ENCODE measurements around the gene CAPG. TPM values are rescaled to one million over a fixed set of nuclear protein-coding genes. Genes with fewer than 3 reads are reported as not detected.

CAPG gene
- total RNA-seq, 6 experiments from 2014 or later, result 10.7 to 49.6 (median 13.6) TPM

GRCh38 chr2:85394976-85395375, 15.2 kb downstream of the CAPG start:
- no peak overlapping the region for H3K27ac Mint-ChIP-seq
- H3K4me3 Mint-ChIP-seq, result no peak overlapping the region
- DNase-seq, result no peak
- peaks cover 21% of the 10 kb centered on the region for H3K4me1 Mint-ChIP-seq (ENCODE audit: low read depth)
- no peaks in the 10 kb centered on the region; the same call in 1 of the 2 replicates for H3K27me3 Mint-ChIP-seq (ENCODE audit: insufficient read depth)
- H3K36me3 Mint-ChIP-seq (ENCODE audit: low read depth), result no peaks in the 10 kb centered on the region
- H3K9me3 Mint-ChIP-seq, result no peaks in the 10 kb centered on the region
- no peak for TF ChIP-seq CTCF (IDR thresholded peaks at IDR 0.05)

GRCh38 chr2:85394261-85394681, 15.9 kb downstream of the CAPG start:
- Mint-ChIP-seq H3K27me3 (ENCODE audit: insufficient read depth) (no peaks in the 10 kb centered on the region; the same call in 1 of the 2 replicates), H3K4me3 (no peak overlapping the region), H3K36me3 (ENCODE audit: low read depth) (no peaks in the 10 kb centered on the region), H3K27ac (peak overlapping the region; percentile 12; the same call in 1 of the 2 replicates), H3K4me1 (ENCODE audit: low read depth) (peaks cover 21% of the 10 kb centered on the region), H3K9me3 (no peaks in the 10 kb centered on the region)
- no peak for TF ChIP-seq CTCF (IDR thresholded peaks at IDR 0.05)
- no peak for DNase-seq

GRCh38 chr2:85393836-85394235, 16.3 kb downstream of the CAPG start:
- H3K36me3 Mint-ChIP-seq (ENCODE audit: low read depth), result no peaks in the 10 kb centered on the region
- no peaks in the 10 kb centered on the region for H3K9me3 Mint-ChIP-seq
- H3K27me3 Mint-ChIP-seq (ENCODE audit: insufficient read depth), result no peaks in the 10 kb centered on the region; the same call in 1 of the 2 replicates
- H3K4me1 Mint-ChIP-seq (ENCODE audit: low read depth), result peaks cover 21% of the 10 kb centered on the region
- no peak overlapping the region for H3K4me3 Mint-ChIP-seq
- no peak for TF ChIP-seq CTCF (IDR thresholded peaks at IDR 0.05)
- H3K27ac Mint-ChIP-seq, result peak overlapping the region; percentile 12
- peak; percentile 43 for DNase-seq

- H3K4me1 Mint-ChIP-seq (ENCODE audit: low read depth), result peaks cover 16% of the 10 kb centered on the region
- TF ChIP-seq CTCF (IDR thresholded peaks at IDR 0.05), result peak; percentile 76
These were observed 19.1 kb downstream of the CAPG start for GRCh38 chr2:85390941-85391669.

GRCh38 chr2:85388878-85389538, 21.2 kb downstream of the CAPG start:
- peaks cover 4% of the 10 kb centered on the region for H3K36me3 Mint-ChIP-seq (ENCODE audit: low read depth)
- DNase-seq, result no peak
- H3K4me1 Mint-ChIP-seq (ENCODE audit: low read depth), result peaks cover 10% of the 10 kb centered on the region
- H3K9me3 Mint-ChIP-seq, result no peaks in the 10 kb centered on the region
- H3K4me3 Mint-ChIP-seq, result no peak overlapping the region
- H3K27ac Mint-ChIP-seq, result no peak overlapping the region
- no peak for TF ChIP-seq CTCF (IDR thresholded peaks at IDR 0.05)
- no peaks in the 10 kb centered on the region; the same call in 1 of the 2 replicates for H3K27me3 Mint-ChIP-seq (ENCODE audit: insufficient read depth)

More at GRCh38 chr2:85390941-85391669, 19.1 kb downstream of the CAPG start:
- Mint-ChIP-seq H3K27ac (no peak overlapping the region), H3K36me3 (ENCODE audit: low read depth) (peaks cover 4% of the 10 kb centered on the region; the same call in 1 of the 2 replicates), H3K4me3 (no peak overlapping the region), H3K27me3 (ENCODE audit: insufficient read depth) (no peaks in the 10 kb centered on the region; the same call in 1 of the 2 replicates), H3K9me3 (no peaks in the 10 kb centered on the region)
- no peak for DNase-seq
